ENCODE results near the gene NID2. TPM values are rescaled to one million over a fixed set of nuclear protein-coding genes. Genes with fewer than 3 reads are reported as not detected.
A peak's percentile ranks its signal among the peaks of the same experiment; 100 is the strongest.

Gene NID2
- total and polyA plus RNA-seq, 4 donors = 3.4 to 116 (median 7.8) TPM

- H3K27me3 ChIP-seq (ENCODE audit: control insufficient read depth in 3 of 3, insufficient read depth in 3 of 3, low read length in 2 of 3) = no peaks in the 10 kb centered on the region
- no peak overlapping the region for H3K4me3 ChIP-seq
- DNase-seq (no peak), ATAC-seq (ENCODE audit: insufficient read depth, low FRiP score) (no peak)
- H3K4me1 ChIP-seq (ENCODE audit: control insufficient read depth in 5 of 5, insufficient read depth in 5 of 5, low read length in 5 of 5) = peaks cover 0 to 19% (median 2%) of the 10 kb centered on the region in 5 donors
- 74 to 88% methylated on average over 3 of the region's 3 CpGs for WGBS, 2 donors
- TF ChIP-seq CTCF (IDR thresholded peaks at IDR 0.05; ENCODE audit: control extremely low read depth, extremely low read depth) = no peak
- no peaks in the 10 kb centered on the region for H3K9me3 ChIP-seq (ENCODE audit: control insufficient read depth in 4 of 4, insufficient read depth in 3 of 4, low read length in 3 of 4)
- no peak overlapping the region for H3K9ac ChIP-seq (ENCODE audit: insufficient read depth in 1 of 2, low read length in 2 of 2)
- peaks cover 0 to 43% (median 5%) of the 10 kb centered on the region in 4 donors for H3K36me3 ChIP-seq (ENCODE audit: control insufficient read depth in 4 of 4, insufficient read depth in 4 of 4, low read length in 4 of 4)
- peak overlapping the region in 1 of 2 donors; percentile 83 for H3K27ac ChIP-seq (ENCODE audit: low read depth in 1 of 2, low read length in 1 of 2)
These were observed 37.1 kb downstream of the NID2 start for GRCh38 chr14:52031781-52032180.

GRCh38 chr14:52029881-52030280 is 39.0 kb downstream of the NID2 start:
- no peaks in the 10 kb centered on the region for H3K27me3 ChIP-seq (ENCODE audit: control insufficient read depth in 3 of 3, insufficient read depth in 3 of 3, low read length in 2 of 3)
- peaks cover 0 to 34% (median 7%) of the 10 kb centered on the region in 4 donors for H3K36me3 ChIP-seq (ENCODE audit: control insufficient read depth in 4 of 4, insufficient read depth in 4 of 4, low read length in 4 of 4)
- H3K27ac ChIP-seq (ENCODE audit: low read depth in 1 of 2, low read length in 1 of 2) = no peak overlapping the region
- no peaks in the 10 kb centered on the region for H3K9me3 ChIP-seq (ENCODE audit: control insufficient read depth in 4 of 4, insufficient read depth in 3 of 4, low read length in 3 of 4)
- H3K4me1 ChIP-seq (ENCODE audit: control insufficient read depth in 5 of 5, insufficient read depth in 5 of 5, low read length in 5 of 5) = peaks cover 0 to 21% (median 2%) of the 10 kb centered on the region in 5 donors
- 47 to 49% methylated on average over 1 of the region's 1 CpG for WGBS, 2 donors
- DNase-seq = no peak
- TF ChIP-seq CTCF (IDR thresholded peaks at IDR 0.05; ENCODE audit: control extremely low read depth, extremely low read depth) = no peak
- H3K4me3 ChIP-seq = no peak overlapping the region
- H3K9ac ChIP-seq (ENCODE audit: insufficient read depth in 1 of 2, low read length in 2 of 2) = no peak overlapping the region
- no peak for ATAC-seq (ENCODE audit: insufficient read depth, low FRiP score)

GRCh38 chr14:52026901-52027300 is 42.0 kb downstream of the NID2 start:
- WGBS, 2 donors = 82 to 86% methylated on average over 10 of the region's 10 CpGs
- Histone ChIP-seq H3K27ac (ENCODE audit: low read depth in 1 of 2, low read length in 1 of 2) (no peak overlapping the region), H3K9me3 (ENCODE audit: control insufficient read depth in 4 of 4, insufficient read depth in 3 of 4, low read length in 3 of 4) (no peaks in the 10 kb centered on the region)

More at GRCh38 chr14:52026901-52027300, 42.0 kb downstream of the NID2 start:
- no peak overlapping the region for H3K4me3 ChIP-seq
- no peak overlapping the region for H3K9ac ChIP-seq (ENCODE audit: insufficient read depth in 1 of 2, low read length in 2 of 2)
- no peaks in the 10 kb centered on the region for H3K27me3 ChIP-seq (ENCODE audit: control insufficient read depth in 3 of 3, insufficient read depth in 3 of 3, low read length in 2 of 3)
- DNase-seq (no peak), ATAC-seq (ENCODE audit: insufficient read depth, low FRiP score) (no peak)
- TF ChIP-seq CTCF (IDR thresholded peaks at IDR 0.05; ENCODE audit: control extremely low read depth, extremely low read depth) = no peak
- peaks cover 0 to 34% (median 12%) of the 10 kb centered on the region in 4 donors for H3K36me3 ChIP-seq (ENCODE audit: control insufficient read depth in 4 of 4, insufficient read depth in 4 of 4, low read length in 4 of 4)
- H3K4me1 ChIP-seq (ENCODE audit: control insufficient read depth in 5 of 5, insufficient read depth in 5 of 5, low read length in 5 of 5) = peaks cover 0 to 14% (median 0%) of the 10 kb centered on the region in 5 donors
